HepG2 (cell line): Measurements from ENCODE around the gene RREB1. TPM values are rescaled to one million over a fixed set of nuclear protein-coding genes. Genes with fewer than 3 reads are reported as not detected.

Experiments used
- SPEN ChIP-seq: sonication (generic); formaldehyde crosslinking; IDR thresholded peaks from 2 replicates; pipeline ENCODE4 v1.5.1; 2020; ENCODE audit warnings: low read depth, mild to moderate bottlenecking, missing genetic modification reagents
- ZNF292 ChIP-seq: sonication (generic); formaldehyde crosslinking; IDR thresholded peaks from 2 replicates; pipeline ENCODE4 v1.8.1; 2022; ENCODE audit warnings: mild to moderate bottlenecking, low read depth, missing genetic modification reagents, borderline replicate concordance
- ZNF550 ChIP-seq: sonication (generic); formaldehyde crosslinking; IDR thresholded peaks from 2 replicates; pipeline ENCODE4 v1.4.0; 2020; ENCODE audit warnings: mild to moderate bottlenecking, missing genetic modification reagents, borderline replicate concordance
- polyA plus RNA-seq, 8 experiments: library from polyadenylated mRNA; depleted of rRNA in 3 of 8; stranded (reverse) in 7 of 8; unstranded in 1 of 8; fragments of >200 nt; fragmentation: Illumina TruSeq in 4 of 8; extraction: Trizol in 4 of 8; gene quantifications; 2 replicates each; pipeline versions ENCODE4 v1.2.1 to v1.2.3, GENCODE V29; 2011 to 2016; ENCODE audit warnings: low read depth in 4 of 8, missing spikeins in 1 of 8, mixed read lengths in 1 of 8; ENCODE audit not compliant: insufficient read depth in 1 of 8
- total RNA-seq, 5 experiments: library from RNA; depleted of rRNA; stranded (reverse); fragments of >200 nt; fragmentation: Illumina TruSeq; extraction: Trizol; gene quantifications; 2 replicates each; pipeline ENCODE4 v1.2.3, GENCODE V29; 2016; ENCODE audit warnings: low read depth in 1 of 5
- TF ChIP-seq, protein P1 (sequence below): sonication (generic); formaldehyde crosslinking; IDR thresholded peaks from 2 replicates; pipeline ENCODE4 v1.5.1; 2020; ENCODE audit warnings: mild to moderate bottlenecking, missing genetic modification reagents, moderate library complexity
- TF ChIP-seq, protein P2 (sequence below): sonication (generic); formaldehyde crosslinking; IDR thresholded peaks from 2 replicates; pipeline ENCODE4 v1.9.0; 2022; ENCODE audit warnings: missing genetic modification reagents, mild to moderate bottlenecking, borderline replicate concordance

Gene RREB1
- total and polyA plus RNA-seq, 2 of the 13 experiments (the other 11 are each of a cell fraction or from before 2014, with no cell fraction given), result 6.1 to 23.2 TPM

DNA sequence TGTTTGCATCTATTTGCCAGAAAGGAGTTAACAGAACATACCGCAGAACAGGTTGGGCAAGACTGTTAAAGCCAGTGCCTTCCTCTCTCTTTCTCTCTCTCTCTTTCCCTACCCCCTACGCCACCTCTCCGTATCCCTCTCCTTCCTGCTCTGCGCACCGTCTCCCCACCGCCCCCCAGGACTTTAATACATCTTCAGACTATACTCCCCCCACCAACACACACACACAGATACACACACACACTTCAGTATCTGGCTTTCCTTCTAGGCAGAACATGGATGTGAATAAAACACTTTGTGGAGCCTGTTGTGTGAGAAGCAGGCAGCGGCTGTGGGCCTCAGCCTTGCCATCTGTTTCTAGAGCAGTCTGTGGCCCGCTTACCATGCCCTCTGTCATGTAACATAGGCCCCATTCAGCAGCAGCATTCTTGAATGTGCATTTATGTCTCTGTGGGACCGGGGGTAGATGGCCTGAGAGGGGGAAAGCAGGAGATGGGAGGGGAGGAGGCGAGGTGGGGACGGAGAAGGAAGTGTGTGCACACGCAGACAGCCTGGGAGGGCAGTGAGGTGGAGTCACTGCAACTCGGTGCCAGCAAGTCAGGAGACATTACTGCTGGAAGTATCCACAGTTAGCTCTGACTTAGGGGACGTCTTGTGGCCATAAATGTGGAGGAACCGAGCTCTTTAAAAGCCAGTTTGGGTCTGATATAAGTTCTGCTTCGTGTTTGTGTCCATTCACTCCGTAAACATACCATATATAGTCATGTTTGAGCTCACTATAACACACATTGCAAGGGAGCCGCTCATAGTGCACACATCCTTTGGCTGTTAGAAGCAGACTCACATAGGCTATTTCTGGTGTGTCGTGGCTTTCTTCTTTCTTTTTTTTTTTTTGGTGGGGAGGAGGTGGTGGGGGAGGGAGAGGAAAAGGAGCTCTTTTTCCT lies 38.4 kb downstream of the RREB1 start (continued):
- TF ChIP-seq, protein P1, sequence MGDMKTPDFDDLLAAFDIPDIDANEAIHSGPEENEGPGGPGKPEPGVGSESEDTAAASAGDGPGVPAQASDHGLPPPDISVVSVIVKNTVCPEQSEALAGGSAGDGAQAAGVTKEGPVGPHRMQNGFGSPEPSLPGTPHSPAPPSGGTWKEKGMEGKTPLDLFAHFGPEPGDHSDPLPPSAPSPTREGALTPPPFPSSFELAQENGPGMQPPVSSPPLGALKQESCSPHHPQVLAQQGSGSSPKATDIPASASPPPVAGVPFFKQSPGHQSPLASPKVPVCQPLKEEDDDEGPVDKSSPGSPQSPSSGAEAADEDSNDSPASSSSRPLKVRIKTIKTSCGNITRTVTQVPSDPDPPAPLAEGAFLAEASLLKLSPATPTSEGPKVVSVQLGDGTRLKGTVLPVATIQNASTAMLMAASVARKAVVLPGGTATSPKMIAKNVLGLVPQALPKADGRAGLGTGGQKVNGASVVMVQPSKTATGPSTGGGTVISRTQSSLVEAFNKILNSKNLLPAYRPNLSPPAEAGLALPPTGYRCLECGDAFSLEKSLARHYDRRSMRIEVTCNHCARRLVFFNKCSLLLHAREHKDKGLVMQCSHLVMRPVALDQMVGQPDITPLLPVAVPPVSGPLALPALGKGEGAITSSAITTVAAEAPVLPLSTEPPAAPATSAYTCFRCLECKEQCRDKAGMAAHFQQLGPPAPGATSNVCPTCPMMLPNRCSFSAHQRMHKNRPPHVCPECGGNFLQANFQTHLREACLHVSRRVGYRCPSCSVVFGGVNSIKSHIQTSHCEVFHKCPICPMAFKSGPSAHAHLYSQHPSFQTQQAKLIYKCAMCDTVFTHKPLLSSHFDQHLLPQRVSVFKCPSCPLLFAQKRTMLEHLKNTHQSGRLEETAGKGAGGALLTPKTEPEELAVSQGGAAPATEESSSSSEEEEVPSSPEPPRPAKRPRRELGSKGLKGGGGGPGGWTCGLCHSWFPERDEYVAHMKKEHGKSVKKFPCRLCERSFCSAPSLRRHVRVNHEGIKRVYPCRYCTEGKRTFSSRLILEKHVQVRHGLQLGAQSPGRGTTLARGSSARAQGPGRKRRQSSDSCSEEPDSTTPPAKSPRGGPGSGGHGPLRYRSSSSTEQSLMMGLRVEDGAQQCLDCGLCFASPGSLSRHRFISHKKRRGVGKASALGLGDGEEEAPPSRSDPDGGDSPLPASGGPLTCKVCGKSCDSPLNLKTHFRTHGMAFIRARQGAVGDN (CRISPR knock-in tag), result peak; percentile 87
- TF ChIP-seq SPEN, result 0 out of 2 replicates have a peak, but pooled peaks have one; percentile 12
- 0 out of 2 replicates have a peak, but pooled peaks have one; percentile 42 for TF ChIP-seq ZNF550 (CRISPR knock-in tag)
- TF ChIP-seq, protein P2, sequence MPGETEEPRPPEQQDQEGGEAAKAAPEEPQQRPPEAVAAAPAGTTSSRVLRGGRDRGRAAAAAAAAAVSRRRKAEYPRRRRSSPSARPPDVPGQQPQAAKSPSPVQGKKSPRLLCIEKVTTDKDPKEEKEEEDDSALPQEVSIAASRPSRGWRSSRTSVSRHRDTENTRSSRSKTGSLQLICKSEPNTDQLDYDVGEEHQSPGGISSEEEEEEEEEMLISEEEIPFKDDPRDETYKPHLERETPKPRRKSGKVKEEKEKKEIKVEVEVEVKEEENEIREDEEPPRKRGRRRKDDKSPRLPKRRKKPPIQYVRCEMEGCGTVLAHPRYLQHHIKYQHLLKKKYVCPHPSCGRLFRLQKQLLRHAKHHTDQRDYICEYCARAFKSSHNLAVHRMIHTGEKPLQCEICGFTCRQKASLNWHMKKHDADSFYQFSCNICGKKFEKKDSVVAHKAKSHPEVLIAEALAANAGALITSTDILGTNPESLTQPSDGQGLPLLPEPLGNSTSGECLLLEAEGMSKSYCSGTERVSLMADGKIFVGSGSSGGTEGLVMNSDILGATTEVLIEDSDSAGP (CRISPR knock-in tag), result peak; percentile 61
- peak; percentile 24; the same call in 1 of the 2 replicates for TF ChIP-seq ZNF292 (CRISPR knock-in tag)
